K562 (cell line): ENCODE measurements around the gene WFIKKN1. TPM values are rescaled to one million over a fixed set of nuclear protein-coding genes. Genes with fewer than 3 reads are reported as not detected.

Experiments used
- CREB1 ChIP-seq, 2 experiments: sonication (generic) in 1 of 2; formaldehyde crosslinking in 1 of 2; IDR thresholded peaks; 2 replicates each; pipeline versions ENCODE4 v1.6.1 to v1.8.0; 2012 to 2022; ENCODE audit warnings: inconsistent platforms in 1 of 2, mild to moderate bottlenecking in 1 of 2, missing genetic modification reagents in 1 of 2, moderate library complexity in 1 of 2
- DDX20 ChIP-seq: fragments of 450-650 bp; IDR thresholded peaks from 2 replicates; pipeline ENCODE4 v1.6.1; 2016; ENCODE audit warnings: missing genetic modification characterization, low read depth, mild to moderate bottlenecking, missing compliant biosample characterization, moderate library complexity
- ELF2 ChIP-seq: fragments of 250-450 bp; sonication (Bioruptor Pico); IDR thresholded peaks from 2 replicates; pipeline ENCODE4 v1.5.0; 2021; ENCODE audit warnings: mild to moderate bottlenecking
- FOXM1 ChIP-seq, 2 experiments: fragments of 450-650 bp in 1 of 2; sonication (generic) in 1 of 2; formaldehyde crosslinking in 1 of 2; IDR thresholded peaks; 2 replicates each; pipeline versions ENCODE4 v1.6.1 to v1.9.0; 2017 to 2022; ENCODE audit warnings: low read depth in 2 of 2, mild to moderate bottlenecking in 2 of 2, missing genetic modification reagents in 1 of 2, moderate library complexity in 1 of 2
- HLTF ChIP-seq: fragments of 450-650 bp; IDR thresholded peaks from 2 replicates; pipeline ENCODE4 v1.6.1; 2016
- ZNF431 ChIP-seq: sonication (generic); formaldehyde crosslinking; IDR thresholded peaks from 2 replicates; pipeline ENCODE4 v1.8.0; 2022; ENCODE audit warnings: mild to moderate bottlenecking, missing genetic modification reagents
- polyA plus RNA-seq, 8 experiments: library from polyadenylated mRNA; depleted of rRNA in 4 of 8; stranded (reverse) in 5 of 8; unstranded in 3 of 8; fragments of >200 nt; fragmentation: Nextera tagmentation in 2 of 8; fragmentation: Illumina TruSeq in 1 of 8; extraction: Ambion mirVana in 2 of 8; extraction: Trizol in 1 of 8; gene quantifications; 2 replicates each; pipeline versions ENCODE4 v1.2.1 to v1.2.3, GENCODE V29; 2011 to 2014; ENCODE audit warnings: inconsistent platforms in 1 of 8, missing spikeins in 1 of 8
- total RNA-seq, 7 experiments: library from RNA; depleted of rRNA in 6 of 7; stranded (reverse); fragments of >200 nt in 6 of 7; fragmentation: Illumina TruSeq in 2 of 7; extraction: Trizol in 2 of 7; gene quantifications; 2 replicates each; pipeline versions ENCODE4 v1.2.1 to v1.2.3, GENCODE V29; 2011 to 2021; ENCODE audit warnings: low replicate concordance in 1 of 7
- TF ChIP-seq, protein P1 (sequence below): fragments of 450-650 bp; IDR thresholded peaks from 2 replicates; pipeline ENCODE4 v1.6.1; 2014; ENCODE audit warnings: low read depth, mild to moderate bottlenecking, moderate library complexity, borderline replicate concordance
- TF ChIP-seq, protein P2 (sequence below): fragments of 250-450 bp; sonication (Bioruptor Pico); IDR thresholded peaks from 2 replicates; pipeline ENCODE4 v1.8.0; 2022; ENCODE audit warnings: inconsistent platforms
- TF ChIP-seq, protein P3 (sequence below): fragments of 250-450 bp; sonication (Bioruptor Pico); IDR thresholded peaks from 2 replicates; pipeline ENCODE4 v1.5.0; 2022; ENCODE audit warnings: mild to moderate bottlenecking

WFIKKN1 gene
- total and polyA plus RNA-seq, 9 of the 15 experiments (the other 6 are each of a cell fraction or from before 2014, with no cell fraction given), result 0.14 to 1.1 (median 0.50) TPM; not detected in 4

DNA sequence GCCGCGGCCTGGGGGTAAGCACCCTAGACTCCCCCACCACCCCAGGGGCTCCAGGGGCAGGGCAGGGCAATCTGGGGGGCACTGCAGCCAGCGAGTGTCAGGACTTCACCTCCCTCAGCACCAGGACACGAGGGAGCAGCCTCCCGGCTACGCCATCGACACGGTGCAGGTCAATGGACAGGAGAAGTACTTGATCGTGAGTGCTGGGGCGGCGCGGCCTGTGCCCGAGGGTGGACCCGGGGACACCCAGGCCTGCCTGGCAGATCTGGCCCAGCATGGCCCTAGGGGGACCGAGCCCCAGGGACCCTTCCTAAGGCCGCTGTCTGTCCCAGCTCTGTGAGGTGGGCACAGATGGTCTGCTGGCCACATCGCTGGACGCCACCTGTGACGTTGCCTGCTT is 41.6 kb downstream of the WFIKKN1 start (continued):
- TF ChIP-seq, protein P1, sequence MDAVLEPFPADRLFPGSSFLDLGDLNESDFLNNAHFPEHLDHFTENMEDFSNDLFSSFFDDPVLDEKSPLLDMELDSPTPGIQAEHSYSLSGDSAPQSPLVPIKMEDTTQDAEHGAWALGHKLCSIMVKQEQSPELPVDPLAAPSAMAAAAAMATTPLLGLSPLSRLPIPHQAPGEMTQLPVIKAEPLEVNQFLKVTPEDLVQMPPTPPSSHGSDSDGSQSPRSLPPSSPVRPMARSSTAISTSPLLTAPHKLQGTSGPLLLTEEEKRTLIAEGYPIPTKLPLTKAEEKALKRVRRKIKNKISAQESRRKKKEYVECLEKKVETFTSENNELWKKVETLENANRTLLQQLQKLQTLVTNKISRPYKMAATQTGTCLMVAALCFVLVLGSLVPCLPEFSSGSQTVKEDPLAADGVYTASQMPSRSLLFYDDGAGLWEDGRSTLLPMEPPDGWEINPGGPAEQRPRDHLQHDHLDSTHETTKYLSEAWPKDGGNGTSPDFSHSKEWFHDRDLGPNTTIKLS, result no peak
- TF ChIP-seq ELF2 (CRISPR knock-in tag), result no peak
- TF ChIP-seq CREB1 (IDR thresholded peaks at IDR 0.05), result no peak
- no peak for TF ChIP-seq CREB1 (CRISPR knock-in tag; IDR thresholded peaks at IDR 0.05)
- TF ChIP-seq ZNF431 (CRISPR knock-in tag), result no peak
- TF ChIP-seq, protein P2, sequence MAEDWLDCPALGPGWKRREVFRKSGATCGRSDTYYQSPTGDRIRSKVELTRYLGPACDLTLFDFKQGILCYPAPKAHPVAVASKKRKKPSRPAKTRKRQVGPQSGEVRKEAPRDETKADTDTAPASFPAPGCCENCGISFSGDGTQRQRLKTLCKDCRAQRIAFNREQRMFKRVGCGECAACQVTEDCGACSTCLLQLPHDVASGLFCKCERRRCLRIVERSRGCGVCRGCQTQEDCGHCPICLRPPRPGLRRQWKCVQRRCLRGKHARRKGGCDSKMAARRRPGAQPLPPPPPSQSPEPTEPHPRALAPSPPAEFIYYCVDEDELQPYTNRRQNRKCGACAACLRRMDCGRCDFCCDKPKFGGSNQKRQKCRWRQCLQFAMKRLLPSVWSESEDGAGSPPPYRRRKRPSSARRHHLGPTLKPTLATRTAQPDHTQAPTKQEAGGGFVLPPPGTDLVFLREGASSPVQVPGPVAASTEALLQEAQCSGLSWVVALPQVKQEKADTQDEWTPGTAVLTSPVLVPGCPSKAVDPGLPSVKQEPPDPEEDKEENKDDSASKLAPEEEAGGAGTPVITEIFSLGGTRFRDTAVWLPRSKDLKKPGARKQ, result no peak
- TF ChIP-seq DDX20 (tag), result no peak
- TF ChIP-seq, protein P3, sequence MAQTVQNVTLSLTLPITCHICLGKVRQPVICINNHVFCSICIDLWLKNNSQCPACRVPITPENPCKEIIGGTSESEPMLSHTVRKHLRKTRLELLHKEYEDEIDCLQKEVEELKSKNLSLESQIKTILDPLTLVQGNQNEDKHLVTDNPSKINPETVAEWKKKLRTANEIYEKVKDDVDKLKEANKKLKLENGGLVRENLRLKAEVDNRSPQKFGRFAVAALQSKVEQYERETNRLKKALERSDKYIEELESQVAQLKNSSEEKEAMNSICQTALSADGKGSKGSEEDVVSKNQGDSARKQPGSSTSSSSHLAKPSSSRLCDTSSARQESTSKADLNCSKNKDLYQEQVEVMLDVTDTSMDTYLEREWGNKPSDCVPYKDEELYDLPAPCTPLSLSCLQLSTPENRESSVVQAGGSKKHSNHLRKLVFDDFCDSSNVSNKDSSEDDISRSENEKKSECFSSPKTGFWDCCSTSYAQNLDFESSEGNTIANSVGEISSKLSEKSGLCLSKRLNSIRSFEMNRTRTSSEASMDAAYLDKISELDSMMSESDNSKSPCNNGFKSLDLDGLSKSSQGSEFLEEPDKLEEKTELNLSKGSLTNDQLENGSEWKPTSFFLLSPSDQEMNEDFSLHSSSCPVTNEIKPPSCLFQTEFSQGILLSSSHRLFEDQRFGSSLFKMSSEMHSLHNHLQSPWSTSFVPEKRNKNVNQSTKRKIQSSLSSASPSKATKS (CRISPR knock-in tag), result no peak
- no peak for TF ChIP-seq HLTF
- no peak for TF ChIP-seq FOXM1 (IDR thresholded peaks at IDR 0.05; ENCODE audit: low read depth)
- no peak for TF ChIP-seq FOXM1 (CRISPR knock-in tag; IDR thresholded peaks at IDR 0.05; ENCODE audit: low read depth)
- TF ChIP-seq, all 486 proteins: peak for 0
